ENCODE measurements around the gene RHBDL3.

DNA sequence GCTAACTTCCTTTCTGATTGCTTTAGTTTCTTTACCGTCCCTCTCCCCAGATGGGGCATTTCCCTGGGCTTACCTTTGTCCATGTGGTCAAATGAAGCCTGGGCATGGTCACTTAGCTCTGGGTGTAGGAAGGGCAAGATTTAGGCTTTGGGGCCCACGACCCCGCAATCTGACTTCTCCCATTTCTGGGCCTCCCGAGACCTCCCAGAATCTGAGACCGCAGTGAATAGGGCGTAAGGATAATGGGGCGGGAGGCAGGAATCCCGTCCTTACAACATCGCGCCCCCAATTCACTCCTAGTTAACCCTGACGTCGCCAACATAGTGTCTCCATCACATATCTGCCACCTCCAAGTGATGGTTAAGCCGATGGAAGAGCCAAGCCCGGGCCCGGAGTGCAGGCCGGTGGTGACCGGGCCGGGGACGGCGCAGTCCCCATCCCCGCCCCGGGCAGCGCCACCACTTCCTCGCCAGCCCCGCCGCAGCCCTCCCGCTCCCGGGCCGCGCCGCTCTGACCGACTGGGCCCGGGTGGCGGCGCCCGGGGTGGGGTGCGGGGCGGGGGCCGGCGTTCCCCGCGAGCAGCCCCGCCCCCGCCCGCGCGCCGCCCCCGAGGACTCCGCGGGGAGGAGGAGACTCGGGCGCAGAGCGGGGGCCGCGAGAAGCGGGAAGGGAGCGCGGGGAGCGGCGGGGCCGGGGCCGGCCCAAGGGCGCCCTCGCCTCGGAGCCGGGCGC lies at the start of gene RHBDL3:
- TF ChIP-seq, protein P1, sequence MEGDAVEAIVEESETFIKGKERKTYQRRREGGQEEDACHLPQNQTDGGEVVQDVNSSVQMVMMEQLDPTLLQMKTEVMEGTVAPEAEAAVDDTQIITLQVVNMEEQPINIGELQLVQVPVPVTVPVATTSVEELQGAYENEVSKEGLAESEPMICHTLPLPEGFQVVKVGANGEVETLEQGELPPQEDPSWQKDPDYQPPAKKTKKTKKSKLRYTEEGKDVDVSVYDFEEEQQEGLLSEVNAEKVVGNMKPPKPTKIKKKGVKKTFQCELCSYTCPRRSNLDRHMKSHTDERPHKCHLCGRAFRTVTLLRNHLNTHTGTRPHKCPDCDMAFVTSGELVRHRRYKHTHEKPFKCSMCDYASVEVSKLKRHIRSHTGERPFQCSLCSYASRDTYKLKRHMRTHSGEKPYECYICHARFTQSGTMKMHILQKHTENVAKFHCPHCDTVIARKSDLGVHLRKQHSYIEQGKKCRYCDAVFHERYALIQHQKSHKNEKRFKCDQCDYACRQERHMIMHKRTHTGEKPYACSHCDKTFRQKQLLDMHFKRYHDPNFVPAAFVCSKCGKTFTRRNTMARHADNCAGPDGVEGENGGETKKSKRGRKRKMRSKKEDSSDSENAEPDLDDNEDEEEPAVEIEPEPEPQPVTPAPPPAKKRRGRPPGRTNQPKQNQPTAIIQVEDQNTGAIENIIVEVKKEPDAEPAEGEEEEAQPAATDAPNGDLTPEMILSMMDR (conservative IDR thresholded peaks at IDR 0.05; ENCODE audit: low read depth, low read length) = no peak
- TF ChIP-seq EZH2 (IDR thresholded peaks at IDR 0.05; ENCODE audit: low read length, unreplicated experiment) = peak; percentile 48
- no peak for TF ChIP-seq EZH2phosphoT487 (IDR thresholded peaks at IDR 0.05; ENCODE audit: borderline replicate concordance, low read length)
